Adrenal gland (tissue), 12 donors: Measurements from ENCODE around the gene PDK2. TPM values are rescaled to one million over a fixed set of nuclear protein-coding genes. Genes with fewer than 3 reads are reported as not detected.

Experiments used
- DNase-seq, 7 donors: peaks; one replicate each; pipeline ENCODE4 v3.0.0-alpha.2; 2019 to 2020
- H3K27ac ChIP-seq, 5 donors: fragments of 200-600 bp; sonication (generic) in 4 of 5; 1 replicate in 3 of 5; 2 replicates in 2 of 5; pipeline versions ENCODE4 v1.5.1 to v1.8.0; 2016 to 2020; ENCODE audit warnings: mild to moderate bottlenecking in 1 of 5
- H3K27me3 ChIP-seq: fragments of 200-600 bp; 2 replicates; pipeline ENCODE4 v1.8.0; 2021
- H3K36me3 ChIP-seq, 2 donors: fragments of 200-600 bp; replicated peaks in 1 of 2; 1 replicate in 1 of 2; 2 replicates in 1 of 2; pipeline versions ENCODE4 v1.5.1 to v1.8.0; 2018 to 2022
- H3K4me1 ChIP-seq, 2 donors: fragments of 200-600 bp; replicated peaks in 1 of 2; 1 replicate in 1 of 2; 2 replicates in 1 of 2; pipeline versions ENCODE4 v1.5.1 to v1.8.0; 2018 to 2021
- H3K4me3 ChIP-seq, 4 donors: fragments of 200-600 bp; sonication (generic) in 3 of 4; one replicate each; pipeline ENCODE4 v1.5.1; 2016 to 2018
- H3K9me3 ChIP-seq, 3 donors: fragments of 200-600 bp; sonication (generic) in 1 of 3; replicated peaks in 1 of 3; 1 replicate in 2 of 3; 2 replicates in 1 of 3; pipeline versions ENCODE4 v1.5.1 to v1.8.0; 2016 to 2021
- POLR2A ChIP-seq, 2 donors: fragments of 450-650 bp; IDR thresholded peaks; one replicate each; pipeline ENCODE4 v1.6.1; 2017; ENCODE audit warnings: antibody characterized with exemption in 2 of 2, mild to moderate bottlenecking in 2 of 2, moderate library complexity in 1 of 2
- WGBS, 4 donors: extraction: QIAGEN DNeasy Blood & Tissue Kit in 2 of 4; methylation state at CpG; one replicate each; pipeline versions ENCODE4 v1.1.5 to v1.1.7; 2013 to 2017; 5-methylcytosine and 5-hydroxymethylcytosine counted together
- intact Hi-C, 2 donors: fragments of 100-400 bp; cut with DNase I; formaldehyde crosslinking; loops; one replicate each; pipeline versions ENCODE4 v1.14.1 to v1.15.0; 2022 to 2023
- polyA plus RNA-seq, 3 donors: library from polyadenylated mRNA; stranded (reverse); fragments of 200-250 nt in 2 of 3; fragments of 350-450 nt in 1 of 3; fragmentation: Illumina TruSeq in 1 of 3; extraction: RNeasy Lipid Tissue Mini Kit (QIAGEN cat#74804) in 1 of 3; gene quantifications; one replicate each; pipeline ENCODE4 v1.2.3, GENCODE V29; 2013 to 2014
- total RNA-seq, 9 donors: library from RNA; depleted of rRNA in 4 of 9; stranded (reverse); fragments of >200 nt in 4 of 9; fragments of 120-200 nt in 1 of 9; fragmentation: NEBNext Ultra II Directional in 1 of 9; extraction: Animal tissue kit (Norgen Biotek cat#: 25700) in 1 of 9; gene quantifications; one replicate each; pipeline versions ENCODE4 v1.1.0 to v1.2.4, GENCODE V29; 2013 to 2023
- TF ChIP-seq, protein P1 (sequence below), 6 experiments: fragments of 450-650 bp in 4 of 6; fragments of 200-600 bp in 2 of 6; sonication (generic) in 1 of 6; IDR thresholded peaks; 1 replicate in 5 of 6; 2 replicates in 1 of 6; pipeline versions ENCODE4 v1.5.1 to v1.8.0; 2016 to 2021; ENCODE audit warnings: antibody characterized with exemption in 6 of 6, mild to moderate bottlenecking in 2 of 6, moderate library complexity in 1 of 6
- donor health status: healthy with polysubstance abuse.
- donor health status: Bipolar disorder and iron deficiency.
- donor health status: DM: yes; HTN: yes; CAD: no.
- donor health status: DM: no; HTN: no; CAD: no.
- donor health status: DM: no; HTN: no; CAD: no.
- donor health status: DM: yes; HTN: yes; CAD: no.

The PDK2 gene
- total and polyA plus RNA-seq, 12 donors = 28.4 to 225 (median 124) TPM

DNA sequence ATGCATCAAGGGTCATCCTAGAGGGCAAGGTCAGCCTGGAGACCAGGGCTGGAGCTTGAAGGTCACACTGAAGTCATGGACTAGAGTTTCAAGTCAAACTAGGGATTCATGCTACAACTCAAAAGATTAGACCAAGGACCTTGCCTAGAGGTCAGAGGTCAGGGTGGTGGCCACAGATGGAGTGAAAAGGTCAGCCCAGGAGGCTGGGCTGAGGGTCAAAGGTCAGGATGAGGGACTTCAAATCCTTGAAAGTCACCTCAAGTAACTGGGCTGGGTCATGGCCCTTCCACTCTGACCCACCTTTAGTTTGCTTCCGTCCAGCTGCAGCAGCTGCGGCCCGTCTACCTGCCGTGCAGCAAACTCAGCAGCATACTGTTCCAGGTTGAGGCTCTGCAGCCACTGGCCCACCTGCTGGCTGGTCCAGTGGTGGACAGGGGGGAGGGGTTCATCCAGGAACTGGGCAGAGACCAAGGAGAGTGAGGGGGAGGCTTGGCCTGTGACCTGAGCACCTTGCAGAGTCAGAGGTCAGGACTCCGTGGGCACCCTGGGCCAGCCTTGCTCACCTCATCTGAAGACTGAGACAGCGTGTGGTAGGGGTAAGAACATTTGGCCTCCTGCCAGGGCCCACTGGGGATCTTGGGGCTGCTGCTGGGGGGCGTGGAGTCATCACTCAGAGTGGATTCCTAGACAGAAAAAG, 18.6 kb downstream of the PDK2 start:
- intact Hi-C loops = no loop called here

GRCh38 chr17:50114401-50114800, 19.2 kb downstream of the PDK2 start:
- no peak overlapping the region for H3K4me3 ChIP-seq
- 76 to 93% (median 81%) methylated on average over 2 to 4 of the region's 4 CpGs for WGBS, 4 donors
- peaks cover 26 to 51% of the 10 kb centered on the region in 2 donors for H3K4me1 ChIP-seq
- no peaks in the 10 kb centered on the region for H3K27me3 ChIP-seq
- intact Hi-C loops = no loop called here
- DNase-seq = peak in 1 of 7 donors; percentile 44
- no peak overlapping the region for H3K27ac ChIP-seq
- peaks cover 0 to 8% of the 10 kb centered on the region in 2 donors for H3K36me3 ChIP-seq
- TF ChIP-seq, protein P1, sequence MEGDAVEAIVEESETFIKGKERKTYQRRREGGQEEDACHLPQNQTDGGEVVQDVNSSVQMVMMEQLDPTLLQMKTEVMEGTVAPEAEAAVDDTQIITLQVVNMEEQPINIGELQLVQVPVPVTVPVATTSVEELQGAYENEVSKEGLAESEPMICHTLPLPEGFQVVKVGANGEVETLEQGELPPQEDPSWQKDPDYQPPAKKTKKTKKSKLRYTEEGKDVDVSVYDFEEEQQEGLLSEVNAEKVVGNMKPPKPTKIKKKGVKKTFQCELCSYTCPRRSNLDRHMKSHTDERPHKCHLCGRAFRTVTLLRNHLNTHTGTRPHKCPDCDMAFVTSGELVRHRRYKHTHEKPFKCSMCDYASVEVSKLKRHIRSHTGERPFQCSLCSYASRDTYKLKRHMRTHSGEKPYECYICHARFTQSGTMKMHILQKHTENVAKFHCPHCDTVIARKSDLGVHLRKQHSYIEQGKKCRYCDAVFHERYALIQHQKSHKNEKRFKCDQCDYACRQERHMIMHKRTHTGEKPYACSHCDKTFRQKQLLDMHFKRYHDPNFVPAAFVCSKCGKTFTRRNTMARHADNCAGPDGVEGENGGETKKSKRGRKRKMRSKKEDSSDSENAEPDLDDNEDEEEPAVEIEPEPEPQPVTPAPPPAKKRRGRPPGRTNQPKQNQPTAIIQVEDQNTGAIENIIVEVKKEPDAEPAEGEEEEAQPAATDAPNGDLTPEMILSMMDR (IDR thresholded peaks at IDR 0.05) = no peak
- no peak for TF ChIP-seq POLR2A (IDR thresholded peaks at IDR 0.05)
- no peaks in the 10 kb centered on the region for H3K9me3 ChIP-seq

More for the DNA sequence above, 18.6 kb downstream of the PDK2 start:
- TF ChIP-seq, protein P1 (IDR thresholded peaks at IDR 0.05) = no peak
- no peak for TF ChIP-seq POLR2A (IDR thresholded peaks at IDR 0.05)
- Histone ChIP-seq H3K4me1 (peaks cover 26 to 56% of the 10 kb centered on the region in 2 donors), H3K9me3 (no peaks in the 10 kb centered on the region), H3K36me3 (peaks cover 0 to 14% of the 10 kb centered on the region in 2 donors), H3K27me3 (no peaks in the 10 kb centered on the region), H3K4me3 (no peak overlapping the region), H3K27ac (peak overlapping the region in 3 of 5 donors; percentile 92 to 98 (median 98))
- peak in 3 of 7 donors; percentile 49 to 63 (median 51) for DNase-seq
- 77 to 87% (median 83%) methylated on average over 5 to 7 of the region's 7 CpGs for WGBS, 4 donors

- Histone ChIP-seq H3K9me3 (no peaks in the 10 kb centered on the region), H3K4me3 (no peak overlapping the region), H3K27ac (no peak overlapping the region), H3K4me1 (peaks cover 26 to 46% of the 10 kb centered on the region in 2 donors), H3K27me3 (no peaks in the 10 kb centered on the region), H3K36me3 (peaks cover 0 to 3% of the 10 kb centered on the region in 2 donors)
- DNase-seq = peak; percentile 54 to 81 (median 63)
- intact Hi-C loops = no loop called here
- WGBS, 4 donors = 9 to 21% (median 18%) methylated on average over 5 to 6 of the region's 6 CpGs
- no peak for TF ChIP-seq POLR2A (IDR thresholded peaks at IDR 0.05)
- TF ChIP-seq, protein P1 (IDR thresholded peaks at IDR 0.05) = peak; percentile 40 to 65 (median 60)
These were observed 19.8 kb downstream of the PDK2 start for GRCh38 chr17:50114849-50115357.

GRCh38 chr17:50115756-50116155, 20.6 kb downstream of the PDK2 start:
- DNase-seq = peak in 1 of 7 donors; percentile 33
- no peak for TF ChIP-seq POLR2A (IDR thresholded peaks at IDR 0.05)
- TF ChIP-seq, protein P1 (IDR thresholded peaks at IDR 0.05) = no peak
- H3K9me3 ChIP-seq = no peaks in the 10 kb centered on the region
- H3K27ac ChIP-seq = no peak overlapping the region
- 45 to 61% (median 59%) methylated on average over 9 to 17 of the region's 17 CpGs for WGBS, 4 donors
- no peak overlapping the region for H3K4me3 ChIP-seq
- intact Hi-C loops = no loop called here
- no peaks in the 10 kb centered on the region for H3K36me3 ChIP-seq
- H3K27me3 ChIP-seq = no peaks in the 10 kb centered on the region
- H3K4me1 ChIP-seq = peaks cover 19 to 37% of the 10 kb centered on the region in 2 donors
